ACC112 (cell line): ENCODE data around the gene ETV3L.

Experiments
- H2AFZ ChIP-seq: fragments of 200-600 bp; sonication (generic); one replicate; pipeline ENCODE4 v1.6.0; 2017; ENCODE audit warnings: antibody characterized with exemption, low read length; ENCODE audit not compliant: unreplicated experiment
- H3K27ac ChIP-seq: fragments of 200-600 bp; sonication (generic); 2 replicates; pipeline ENCODE4 v1.5.1; 2014; ENCODE audit warnings: low read depth, mild to moderate bottlenecking, antibody characterized with exemption, low read length, moderate library complexity
- H3K27me3 ChIP-seq: fragments of 200-600 bp; sonication (generic); 2 replicates; pipeline ENCODE4 v1.6.1; 2014; ENCODE audit warnings: mild to moderate bottlenecking, antibody characterized with exemption, low read length, moderate library complexity, mixed read lengths; ENCODE audit not compliant: insufficient read depth
- H3K36me3 ChIP-seq: fragments of 200-600 bp; sonication (generic); 2 replicates; pipeline ENCODE4 v1.6.1; 2016; ENCODE audit warnings: mild to moderate bottlenecking, antibody characterized with exemption, low read length, moderate library complexity, mixed read lengths; ENCODE audit not compliant: insufficient read depth
- H3K4me1 ChIP-seq: fragments of 200-600 bp; sonication (generic); one replicate; pipeline ENCODE4 v1.6.1; 2016; ENCODE audit warnings: low read length, mixed read lengths; ENCODE audit not compliant: insufficient read depth, unreplicated experiment, control insufficient read depth
- H3K4me3 ChIP-seq: fragments of 200-600 bp; sonication (generic); 2 replicates; pipeline ENCODE4 v1.5.1; 2014; ENCODE audit warnings: mild to moderate bottlenecking, low read depth, low read length
- H3K79me2 ChIP-seq: fragments of 200-600 bp; sonication (generic); one replicate; pipeline ENCODE4 v1.6.0; 2016; ENCODE audit warnings: low read length; ENCODE audit not compliant: control insufficient read depth, unreplicated experiment, insufficient read depth

The ETV3L gene

GRCh38 chr1:157044326-157044725, 55.3 kb downstream of the ETV3L start:
- Histone ChIP-seq H3K4me1 (peaks cover 40% of the 10 kb centered on the region), H3K27ac (no peak overlapping the region), H3K4me3 (peak overlapping the region; percentile 79)

GRCh38 chr1:157043685-157044084, 55.9 kb downstream of the ETV3L start:
- H3K4me3 ChIP-seq: peak overlapping the region; percentile 79
- H3K36me3 ChIP-seq: no peaks in the 10 kb centered on the region
- no peaks in the 10 kb centered on the region for H3K27me3 ChIP-seq
- H2AFZ ChIP-seq: no peak overlapping the region
- H3K27ac ChIP-seq: no peak overlapping the region
- H3K4me1 ChIP-seq: peaks cover 40% of the 10 kb centered on the region
- H3K79me2 ChIP-seq: peaks cover 53% of the 10 kb centered on the region

More at GRCh38 chr1:157044326-157044725, 55.3 kb downstream of the ETV3L start:
- H3K36me3 ChIP-seq: no peaks in the 10 kb centered on the region
- no peak overlapping the region for H2AFZ ChIP-seq
- peaks cover 47% of the 10 kb centered on the region for H3K79me2 ChIP-seq
- no peaks in the 10 kb centered on the region for H3K27me3 ChIP-seq

- H2AFZ ChIP-seq: no peak overlapping the region
- no peak overlapping the region for H3K27ac ChIP-seq
- H3K36me3 ChIP-seq: no peaks in the 10 kb centered on the region
- peaks cover 53% of the 10 kb centered on the region for H3K79me2 ChIP-seq
- no peaks in the 10 kb centered on the region for H3K27me3 ChIP-seq
- peak overlapping the region; percentile 79 for H3K4me3 ChIP-seq
- H3K4me1 ChIP-seq: peaks cover 40% of the 10 kb centered on the region
Measured at GRCh38 chr1:157042846-157043245, 56.8 kb downstream of the ETV3L start.
